AG10803 (cell line): ENCODE results near the gene N4BP2L1.

Source experiments
- DNase-seq: peaks from one replicate; pipeline ENCODE4 v3.0.0; 2010; ENCODE audit warnings: low read depth
- H3K4me3 ChIP-seq: 2 replicates; pipeline ENCODE4 v1.5.1; 2011; ENCODE audit warnings: mild to moderate bottlenecking, low read length, control low read depth
- CTCF ChIP-seq: conservative IDR thresholded peaks from 2 replicates; pipeline ENCODE4 v1.5.1; 2011; ENCODE audit warnings: mild to moderate bottlenecking, low read length, control low read depth, inconsistent platforms

Gene N4BP2L1

GRCh38 chr13:32409561-32410421 is 18.1 kb downstream of the N4BP2L1 start:
- no peak; the same call in 1 of the 2 replicates for TF ChIP-seq CTCF
- peak; percentile 66 for DNase-seq
- H3K4me3 ChIP-seq: peak overlapping the region; percentile 36

GRCh38 chr13:32409001-32409313 is 19.0 kb downstream of the N4BP2L1 start:
- no peak for TF ChIP-seq CTCF
- DNase-seq: no peak
- H3K4me3 ChIP-seq: no peak overlapping the region

- no peak overlapping the region for H3K4me3 ChIP-seq
- DNase-seq: no peak
- no peak for TF ChIP-seq CTCF
These were observed 19.5 kb downstream of the N4BP2L1 start for GRCh38 chr13:32408296-32409000.

GRCh38 chr13:32407854-32408253 is 20.1 kb downstream of the N4BP2L1 start:
- no peak overlapping the region for H3K4me3 ChIP-seq
- DNase-seq: no peak
- no peak for TF ChIP-seq CTCF

- TF ChIP-seq CTCF: no peak
- H3K4me3 ChIP-seq: no peak overlapping the region
- DNase-seq: no peak
These were observed 24.8 kb downstream of the N4BP2L1 start for GRCh38 chr13:32403108-32403507.

GRCh38 chr13:32391101-32391619 is 36.8 kb downstream of the N4BP2L1 start:
- DNase-seq: no peak
- no peak for TF ChIP-seq CTCF
- H3K4me3 ChIP-seq: no peak overlapping the region
